Keratinocyte (primary cell): ENCODE measurements around the gene FRS2. TPM values are rescaled to one million over a fixed set of nuclear protein-coding genes. Genes with fewer than 3 reads are reported as not detected.
A peak's percentile ranks its signal among the peaks of the same experiment; 100 is the strongest.

Experiments used
- DNase-seq: peaks from one replicate; pipeline ENCODE4 v3.0.0-alpha.2; 2011; ENCODE audit warnings: low read depth, missing footprints, low spot score
- FAIRE-seq: peaks from 2 replicates; lab custom pipeline; 2011; peaks lifted over from hg19 to GRCh38; lab: Jason Lieb, UNC
- H2AFZ ChIP-seq: 2 replicates; pipeline ENCODE4 v1.6.0; 2012; ENCODE audit warnings: low read length, control low read depth, inconsistent platforms; ENCODE audit not compliant: control insufficient read depth
- H3K27ac ChIP-seq: 2 replicates; pipeline ENCODE4 v1.5.1; 2011; ENCODE audit warnings: low read length; ENCODE audit not compliant: control insufficient read depth, insufficient read depth
- H3K27me3 ChIP-seq: 3 replicates; pipeline ENCODE4 v1.6.0; 2011; ENCODE audit warnings: low read length; ENCODE audit not compliant: control insufficient read depth, insufficient read depth; ENCODE audit errors: extremely low read depth
- H3K36me3 ChIP-seq, 2 experiments: 2 replicates in 1 of 2; 3 replicates in 1 of 2; pipeline ENCODE4 v1.5.1; 2011; ENCODE audit warnings: low read length in 2 of 2, mild to moderate bottlenecking in 1 of 2; ENCODE audit not compliant: control insufficient read depth in 2 of 2, insufficient read depth in 2 of 2; ENCODE audit errors: extremely low read depth in 1 of 2
- H3K4me1 ChIP-seq: 3 replicates; pipeline ENCODE4 v1.5.1; 2011; ENCODE audit warnings: low read length; ENCODE audit not compliant: control insufficient read depth, insufficient read depth; ENCODE audit errors: extremely low read depth
- H3K4me2 ChIP-seq: 3 replicates; pipeline ENCODE4 v1.6.0; 2011; ENCODE audit warnings: low read depth, low read length; ENCODE audit not compliant: control insufficient read depth, insufficient read depth; ENCODE audit errors: extremely low read depth
- H3K4me3 ChIP-seq, 3 experiments: fragments of 200-600 bp in 1 of 3; sonication (generic) in 1 of 3; 2 replicates in 2 of 3; 3 replicates in 1 of 3; pipeline ENCODE4 v1.5.1; 2011 to 2016; ENCODE audit warnings: low read length in 3 of 3, mild to moderate bottlenecking in 3 of 3, control low read depth in 2 of 3, inconsistent platforms in 1 of 3, low read depth in 1 of 3, mixed read lengths in 1 of 3, mixed run types in 1 of 3, moderate library complexity in 1 of 3; ENCODE audit not compliant: control insufficient read depth in 2 of 3, insufficient read depth in 2 of 3; ENCODE audit errors: extremely low read depth in 1 of 3
- H3K79me2 ChIP-seq: 2 replicates; pipeline ENCODE4 v1.6.0; 2012; ENCODE audit warnings: low read length; ENCODE audit not compliant: control insufficient read depth, insufficient read depth
- H3K9ac ChIP-seq: 3 replicates; pipeline ENCODE4 v1.6.0; 2011; ENCODE audit warnings: low read length; ENCODE audit not compliant: control insufficient read depth, insufficient read depth; ENCODE audit errors: extremely low read depth
- H3K9me1 ChIP-seq: 3 replicates; pipeline ENCODE4 v1.6.0; 2011; ENCODE audit warnings: low read length; ENCODE audit not compliant: control insufficient read depth, insufficient read depth; ENCODE audit errors: extremely low read depth
- H3K9me3 ChIP-seq: 2 replicates; pipeline ENCODE4 v1.5.1; 2012; ENCODE audit warnings: low read depth, low read length; ENCODE audit not compliant: control insufficient read depth
- H4K20me1 ChIP-seq: 3 replicates; pipeline ENCODE4 v1.6.0; 2011; ENCODE audit warnings: low read length; ENCODE audit not compliant: control insufficient read depth, insufficient read depth; ENCODE audit errors: extremely low read depth
- CTCF ChIP-seq, 3 experiments: IDR thresholded peaks in 1 of 3; conservative IDR thresholded peaks in 1 of 3; optimal IDR thresholded peaks in 1 of 3; 2 replicates in 2 of 3; 3 replicates in 1 of 3; pipeline versions ENCODE3 to v1.5.1; 2011; ENCODE audit warnings: low read length in 3 of 3, mild to moderate bottlenecking in 3 of 3, moderate library complexity in 2 of 3, control low read depth in 1 of 3, inconsistent platforms in 1 of 3; ENCODE audit not compliant: insufficient read depth in 2 of 3; ENCODE audit errors: extremely low read depth in 1 of 3
- EZH2 ChIP-seq: IDR thresholded peaks from one replicate; pipeline ENCODE4 v1.6.1; 2012; ENCODE audit warnings: inconsistent platforms, mild to moderate bottlenecking, low read length, moderate library complexity
- dilution Hi-C: fragments of 300-500 bp; cut with MboI; formaldehyde crosslinking; loops from one replicate; pipeline ENCODE4 v1.7.0; 2020; ENCODE audit warnings: low sequenced_read_pairs; ENCODE audit not compliant: extremely low pct_ligation_motif_present
- polyA plus RNA-seq, 5 experiments: library from polyadenylated mRNA; depleted of rRNA in 3 of 5; stranded (reverse) in 3 of 5; stranded (forward) in 1 of 5; unstranded in 1 of 5; fragments of >200 nt; gene quantifications; 1 replicate in 1 of 5; 2 replicates in 3 of 5; 3 replicates in 1 of 5; pipeline versions ENCODE4 v1.2.1 to v1.2.3, GENCODE V29; 2011 to 2012; ENCODE audit warnings: missing spikeins in 2 of 5, low read depth in 1 of 5, low replicate concordance in 1 of 5

FRS2 gene
- polyA plus RNA-seq, 1 donor (not counting 4 experiments of a cell fraction or from before 2014, with no cell fraction given) = 28.6 TPM

GRCh38 chr12:69563166-69563762, 93.1 kb downstream of the FRS2 start:
- Histone ChIP-seq H3K4me3 (no peak overlapping the region), H2AFZ (no peak overlapping the region), H3K9me3 (no peaks in the 10 kb centered on the region), H3K4me1 (no peaks in the 10 kb centered on the region), H3K79me2 (peaks cover 19% of the 10 kb centered on the region), H3K27me3 (no peaks in the 10 kb centered on the region), H3K9me1 (no peaks in the 10 kb centered on the region), H4K20me1 (no peaks in the 10 kb centered on the region), H3K4me2 (no peak overlapping the region), H3K9ac (no peak overlapping the region), H3K27ac (no peak overlapping the region), H3K36me3 (peaks cover 5 to 10% of the 10 kb centered on the region in 2 experiments)
- no peak for DNase-seq
- FAIRE-seq = no peak
- TF ChIP-seq EZH2 (no peak), CTCF (optimal IDR thresholded peaks at IDR 0.05 in 1 of 3, IDR thresholded peaks at IDR 0.05 in 1 of 3, conservative IDR thresholded peaks at IDR 0.05 in 1 of 3; ENCODE audit: extremely low read depth in 1 of 3, insufficient read depth in 2 of 3, low read length in 3 of 3) (no peak)
- dilution Hi-C loops = no loop called here

- TF ChIP-seq CTCF (optimal IDR thresholded peaks at IDR 0.05 in 1 of 3, IDR thresholded peaks at IDR 0.05 in 1 of 3, conservative IDR thresholded peaks at IDR 0.05 in 1 of 3; ENCODE audit: extremely low read depth in 1 of 3, insufficient read depth in 2 of 3, low read length in 3 of 3) = peak in 1 of 3 experiments; percentile 25
- no peak for TF ChIP-seq EZH2
- no peak overlapping the region for H2AFZ ChIP-seq
- no peaks in the 10 kb centered on the region for H3K79me2 ChIP-seq
- dilution Hi-C loops = no loop called here
- no peak overlapping the region for H3K4me3 ChIP-seq
- H3K4me2 ChIP-seq = no peak overlapping the region
- peaks cover 10 to 11% of the 10 kb centered on the region in 2 experiments for H3K36me3 ChIP-seq
- H3K27ac ChIP-seq = no peak overlapping the region
- peak; percentile 26 for FAIRE-seq
- no peak overlapping the region for H3K9ac ChIP-seq
- peaks cover 22% of the 10 kb centered on the region for H3K4me1 ChIP-seq
- H3K9me1 ChIP-seq = no peaks in the 10 kb centered on the region
- no peaks in the 10 kb centered on the region for H4K20me1 ChIP-seq
- H3K27me3 ChIP-seq = no peaks in the 10 kb centered on the region
- no peak for DNase-seq
- no peaks in the 10 kb centered on the region for H3K9me3 ChIP-seq
Measured at GRCh38 chr12:69566603-69567002, 96.4 kb downstream of the FRS2 start.
